Retinal pigment epithelial cell (primary cell): Measurements from ENCODE around the gene SUPT3H.
"Not testable (repeated sequence)": the region's sequence is repeated elsewhere in the genome, so short reads cannot be mapped to it uniquely, and the experiment has no call there.

Experiments used
- DNase-seq: peaks from one replicate; pipeline ENCODE4 v3.0.0-alpha.2; 2010; ENCODE audit warnings: low read depth
- H3K4me3 ChIP-seq: 2 replicates; pipeline ENCODE4 v1.5.1; 2011; ENCODE audit warnings: mild to moderate bottlenecking, low read length, control low read depth, moderate library complexity
- CTCF ChIP-seq: conservative IDR thresholded peaks from 2 replicates; pipeline ENCODE4 v1.5.1; 2011; ENCODE audit warnings: low read depth, low read length, control low read depth, inconsistent platforms

The SUPT3H gene

GRCh38 chr6:45184937-45185336 is 192.8 kb downstream of the SUPT3H start:
- H3K4me3 ChIP-seq: no peak overlapping the region
- peak; percentile 21 for DNase-seq
- no peak for TF ChIP-seq CTCF

- no peak overlapping the region for H3K4me3 ChIP-seq
- no peak for TF ChIP-seq CTCF
- DNase-seq: no peak
Observed at GRCh38 chr6:45184040-45184439, 193.7 kb downstream of the SUPT3H start.

- not testable (repeated sequence) for H3K4me3 ChIP-seq, DNase-seq
Observed at GRCh38 chr6:45176373-45176772, 201.4 kb downstream of the SUPT3H start.

GRCh38 chr6:45175272-45175671 is 202.5 kb downstream of the SUPT3H start:
- no peak for TF ChIP-seq CTCF
- H3K4me3 ChIP-seq: no peak overlapping the region
- no peak for DNase-seq

- TF ChIP-seq CTCF: no peak
- no peak for DNase-seq
- no peak overlapping the region for H3K4me3 ChIP-seq
Observed at GRCh38 chr6:45174045-45174444, 203.7 kb downstream of the SUPT3H start.

- no peak for TF ChIP-seq CTCF
- DNase-seq: no peak
- H3K4me3 ChIP-seq: no peak overlapping the region
Observed at GRCh38 chr6:45171380-45171779, 206.4 kb downstream of the SUPT3H start.

- TF ChIP-seq CTCF: no peak
- DNase-seq: no peak
- H3K4me3 ChIP-seq: no peak overlapping the region
Observed at GRCh38 chr6:45170309-45170708, 207.4 kb downstream of the SUPT3H start.

GRCh38 chr6:45169815-45170214 is 207.9 kb downstream of the SUPT3H start:
- no peak for TF ChIP-seq CTCF
- DNase-seq: no peak
- H3K4me3 ChIP-seq: no peak overlapping the region
